Coronary artery (tissue), 2 donors: ENCODE data around the gene JMJD4.
A peak's percentile ranks its signal among the peaks of the same experiment; 100 is the strongest.

ENCODE experiments used
- DNase-seq: peaks from one replicate; pipeline ENCODE4 v3.0.0-alpha.2; 2017; ENCODE audit warnings: low spot score
- H3K27ac ChIP-seq, 2 donors: fragments of 200-600 bp; sonication (generic); one replicate each; pipeline ENCODE4 v1.5.1; 2016 to 2019
- H3K4me3 ChIP-seq: fragments of 200-600 bp; sonication (generic); 2 replicates; pipeline ENCODE4 v1.5.1; 2016; ENCODE audit warnings: mild to moderate bottlenecking, moderate library complexity
- CTCF ChIP-seq: fragments of 200-600 bp; sonication (generic); IDR thresholded peaks from one replicate; pipeline ENCODE4 v1.5.1; 2019; ENCODE audit warnings: antibody characterized with exemption

JMJD4 gene

GRCh38 chr1:227738820-227739219 is 3.7 kb upstream of the JMJD4 start:
- DNase-seq: no peak
- Histone ChIP-seq H3K27ac (no peak overlapping the region), H3K4me3 (no peak overlapping the region)
- no peak for TF ChIP-seq CTCF

GRCh38 chr1:227736814-227737432 is 1.8 kb upstream of the JMJD4 start:
- no peak overlapping the region for H3K27ac ChIP-seq
- H3K4me3 ChIP-seq: no peak overlapping the region
- TF ChIP-seq CTCF: no peak
- no peak for DNase-seq

GRCh38 chr1:227735539-227736285 is 610 bp upstream of the JMJD4 start:
- no peak for TF ChIP-seq CTCF
- peak overlapping the region; percentile 90 for H3K4me3 ChIP-seq
- H3K27ac ChIP-seq: peak overlapping the region; percentile 77 to 88
- DNase-seq: no peak

GRCh38 chr1:227734546-227734855 is 601 bp downstream of the JMJD4 start:
- TF ChIP-seq CTCF: no peak
- H3K27ac ChIP-seq: peak overlapping the region; percentile 77 to 88
- DNase-seq: no peak
- H3K4me3 ChIP-seq: peak overlapping the region; percentile 90

- no peak for TF ChIP-seq CTCF
- peak overlapping the region; percentile 90 for H3K4me3 ChIP-seq
- no peak for DNase-seq
- no peak overlapping the region for H3K27ac ChIP-seq
Measured at GRCh38 chr1:227733751-227734545, 1.2 kb downstream of the JMJD4 start.

GRCh38 chr1:227733309-227733705 is 1.8 kb downstream of the JMJD4 start:
- TF ChIP-seq CTCF: no peak
- Histone ChIP-seq H3K4me3 (peak overlapping the region; percentile 90), H3K27ac (no peak overlapping the region)
- DNase-seq: no peak
